ENCODE results near the gene NEURL1B.

NEURL1B gene

DNA sequence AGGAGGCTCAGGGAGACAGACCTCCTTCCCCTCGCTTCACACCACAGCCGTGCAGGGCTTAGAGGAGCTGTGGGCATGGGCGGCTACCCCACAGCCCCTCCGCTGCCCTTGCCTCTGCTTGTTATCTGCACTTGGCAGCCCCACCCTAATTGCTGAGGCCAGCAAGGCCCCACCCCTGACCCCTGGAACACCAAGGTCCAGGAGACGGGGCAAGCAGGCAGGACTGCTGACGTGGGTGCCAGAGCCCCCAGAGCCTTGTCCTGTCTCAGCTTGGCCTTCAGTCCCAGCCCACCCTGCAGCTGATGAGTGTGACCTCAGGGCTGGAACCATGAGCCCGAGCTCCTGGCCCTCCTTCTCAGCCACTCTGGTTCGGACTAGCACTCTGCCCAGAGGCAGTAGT, 29.1 kb upstream of the NEURL1B start:
- DNase-seq, result no peak

GRCh38 chr5:172612771-172613170, 28.3 kb upstream of the NEURL1B start:
- no peak for DNase-seq

DNA sequence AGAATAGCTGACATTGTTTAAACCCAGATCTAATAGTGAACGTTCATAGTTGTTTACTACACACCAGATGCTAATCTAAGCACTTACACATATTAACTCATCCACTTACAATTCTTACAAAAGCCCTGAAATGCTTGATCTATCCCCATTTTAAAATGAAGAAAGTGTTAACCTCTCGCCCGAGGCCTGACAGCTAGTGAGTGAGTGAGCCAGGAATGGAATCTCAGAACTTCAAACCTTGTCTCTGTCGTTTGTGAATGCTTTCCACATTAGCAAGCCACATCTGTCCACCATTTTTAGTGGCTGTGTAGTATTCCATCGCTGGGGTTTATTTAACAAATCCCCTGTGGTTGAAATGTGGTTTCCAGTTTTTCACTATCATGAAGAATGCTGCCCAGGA, 24.9 kb upstream of the NEURL1B start:
- DNase-seq, result no peak

DNA sequence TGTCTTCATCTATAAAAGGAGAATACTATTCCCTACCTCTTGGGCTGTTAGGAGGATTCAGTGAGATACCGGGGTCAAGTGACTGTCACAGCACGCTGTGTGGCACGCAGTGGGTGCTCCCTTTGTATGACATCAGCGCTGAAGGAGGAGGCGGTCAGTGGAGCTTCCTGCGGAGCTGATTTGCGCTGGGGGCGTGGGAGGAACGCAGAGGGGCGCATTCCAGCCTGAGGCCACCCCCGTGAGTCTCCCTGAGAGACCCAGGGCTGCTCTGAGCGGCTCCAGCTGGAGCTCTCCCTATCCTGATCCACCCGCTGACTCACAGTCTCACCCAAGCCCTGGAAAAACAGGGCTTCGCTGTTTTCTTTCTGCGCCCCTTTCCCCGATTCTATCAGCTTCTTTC, 24.3 kb upstream of the NEURL1B start:
- no peak for DNase-seq

DNA sequence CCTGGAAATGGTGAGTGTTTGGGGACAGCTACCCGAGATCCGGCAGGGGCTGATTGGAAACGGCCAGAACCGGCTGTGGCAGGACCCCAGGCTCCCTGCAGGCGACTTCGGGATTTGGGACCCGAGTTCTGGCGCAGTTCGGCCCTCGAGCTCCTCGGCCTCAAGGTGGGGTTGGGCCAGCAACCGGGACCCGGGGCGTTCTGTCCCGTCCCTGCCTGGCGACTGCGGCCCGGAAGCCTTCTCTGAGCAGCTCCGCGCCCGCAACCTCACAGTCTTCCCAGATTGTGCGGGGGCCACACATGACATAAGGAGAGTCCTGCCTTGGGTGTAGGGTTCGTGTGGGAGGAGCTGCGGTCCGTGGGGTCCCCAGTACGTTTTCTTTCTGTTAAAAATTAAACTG, 23.2 kb upstream of the NEURL1B start:
- DNase-seq, result no peak

- no peak for DNase-seq
Measured at GRCh38 chr5:172618574-172619365, 22.3 kb upstream of the NEURL1B start.

DNA sequence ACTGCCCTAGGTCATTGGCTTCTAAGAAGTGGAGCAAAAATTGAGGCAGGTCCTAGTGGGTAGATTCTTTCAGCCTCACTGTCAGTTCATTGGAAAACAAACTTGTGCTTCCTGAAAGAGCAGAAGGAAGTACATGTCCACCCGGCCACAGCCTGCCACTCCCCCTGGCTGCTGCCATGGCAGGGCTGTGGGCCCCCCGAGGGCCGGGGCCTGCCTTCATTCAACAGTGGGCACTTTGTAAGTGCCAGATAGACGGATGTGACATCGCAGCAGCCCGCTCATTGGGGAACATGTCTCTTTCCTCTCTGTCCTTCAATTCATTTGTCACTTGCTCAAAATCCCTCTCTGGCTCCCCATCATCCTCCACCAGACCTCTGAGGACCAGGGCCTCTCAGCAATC, 20.6 kb upstream of the NEURL1B start:
- no peak for DNase-seq

DNA sequence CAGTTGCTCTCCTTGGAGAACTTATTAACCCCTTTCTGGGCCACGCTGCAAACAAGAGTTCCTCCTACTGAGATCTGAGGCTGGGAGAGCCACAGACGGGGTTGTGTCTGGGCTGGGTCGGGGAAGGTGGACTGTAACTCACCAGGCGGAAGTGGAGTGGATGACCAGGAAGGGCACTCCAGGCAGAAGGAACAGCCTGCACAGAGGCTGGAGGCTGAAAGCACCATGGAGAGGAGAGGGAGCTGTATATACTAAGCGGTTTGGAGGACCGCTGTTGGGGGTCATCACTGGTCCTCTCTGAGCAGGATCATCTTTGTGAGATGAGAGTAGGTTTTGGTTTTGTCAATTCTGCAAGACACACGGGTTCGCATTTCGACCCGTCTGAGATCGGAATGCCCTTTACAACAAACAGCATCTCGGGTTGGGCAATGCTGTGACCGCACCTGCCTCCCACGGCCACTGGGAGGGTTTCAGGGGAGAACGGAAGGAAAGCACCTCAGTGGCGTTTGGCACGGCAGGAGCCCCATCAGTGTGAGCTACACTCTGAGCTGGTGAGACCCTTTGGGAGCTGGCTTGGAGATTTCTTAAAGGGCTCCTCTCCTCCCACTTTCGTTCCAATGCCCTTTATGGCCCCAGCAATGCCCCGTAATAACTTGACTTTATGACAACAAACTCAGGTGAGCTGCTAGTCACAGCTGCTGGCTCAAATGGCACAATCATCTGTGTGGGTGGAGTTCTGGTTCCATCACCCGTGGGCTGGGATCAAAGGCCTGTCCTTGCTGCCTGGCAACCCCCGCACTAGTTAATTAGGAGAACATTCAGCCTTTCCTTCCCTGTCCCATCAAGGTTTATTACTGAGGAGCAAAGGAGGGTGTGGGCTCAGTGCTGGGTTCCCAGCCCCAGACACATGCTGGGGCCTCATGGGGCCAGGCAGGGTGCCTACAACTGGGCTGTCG, 18.7 kb upstream of the NEURL1B start:
- no peak for DNase-seq

DNA sequence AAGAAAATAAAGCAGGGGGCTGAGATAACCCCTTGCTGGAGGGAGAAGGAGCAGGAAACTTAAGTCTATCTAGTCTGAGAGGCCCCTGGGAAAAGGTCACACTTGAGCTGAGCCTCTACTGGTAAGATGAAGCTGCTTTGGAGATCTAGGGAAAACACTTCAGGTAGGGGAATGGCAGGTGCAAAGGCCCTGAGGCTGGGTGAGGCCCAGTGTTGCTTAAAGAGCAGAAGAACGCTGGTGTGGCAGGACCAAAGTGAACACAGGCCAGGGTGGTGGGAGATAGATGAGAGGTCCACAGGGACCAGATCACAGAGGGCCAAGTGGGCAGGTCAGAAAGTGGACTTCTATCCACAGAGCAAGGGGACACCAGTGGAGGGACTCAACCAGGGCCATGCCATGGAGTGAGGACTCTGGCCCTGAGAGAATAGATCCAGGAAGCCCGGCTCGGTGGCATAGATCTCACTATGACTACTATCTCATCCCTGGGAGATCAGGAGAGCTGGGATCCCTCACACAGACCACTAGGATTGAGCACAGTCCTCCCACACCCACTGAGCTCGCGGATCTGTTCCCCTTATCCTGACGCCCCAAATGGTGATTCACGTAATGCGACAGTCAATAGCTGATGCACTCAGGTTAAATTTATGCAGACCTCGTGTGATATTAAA, 17.6 kb upstream of the NEURL1B start:
- no peak for DNase-seq

DNA sequence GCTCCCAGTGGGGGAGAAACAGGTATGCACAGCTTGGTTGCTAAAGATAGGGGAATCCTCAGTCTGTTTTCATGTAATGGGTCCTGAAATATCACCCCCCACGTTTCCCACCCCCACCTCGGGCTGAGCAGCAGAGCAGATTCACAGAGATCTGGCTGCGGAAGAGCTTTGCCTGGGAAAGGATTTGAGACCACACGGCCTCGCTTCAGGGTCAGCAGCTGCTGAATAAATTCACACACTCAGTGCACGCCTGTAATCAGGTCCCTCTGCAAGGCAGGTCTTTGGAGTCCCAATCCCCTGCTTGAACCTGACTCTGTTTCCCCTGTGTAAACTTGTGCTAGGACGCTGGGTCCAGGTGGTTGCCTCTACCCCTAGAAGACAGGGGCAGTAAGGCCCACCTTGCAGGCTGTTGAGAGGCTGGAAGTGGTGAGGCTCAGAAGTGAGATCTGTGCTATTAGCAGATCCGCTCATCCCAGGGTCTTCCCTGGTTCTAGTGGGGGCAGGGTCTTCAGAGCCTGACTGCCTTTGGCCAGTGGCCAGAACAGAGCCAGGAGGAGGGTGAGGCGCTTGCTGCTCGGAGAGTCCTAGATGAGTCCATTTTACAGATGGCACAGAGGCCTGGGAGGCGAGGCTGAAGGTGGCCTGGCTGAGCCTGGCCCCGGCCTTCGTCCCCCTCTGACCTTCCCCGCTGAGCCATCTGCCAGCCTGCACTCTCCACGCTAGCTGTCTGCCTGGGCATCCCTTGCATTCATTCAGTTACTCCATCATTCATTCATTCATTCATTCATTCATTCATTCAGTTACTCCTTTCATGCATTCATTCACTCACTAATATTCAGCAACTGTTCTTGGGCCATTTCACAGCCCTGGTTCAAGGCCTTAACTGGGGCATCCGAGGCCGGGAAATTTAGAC, 16.7 kb upstream of the NEURL1B start:
- no peak for DNase-seq

DNA sequence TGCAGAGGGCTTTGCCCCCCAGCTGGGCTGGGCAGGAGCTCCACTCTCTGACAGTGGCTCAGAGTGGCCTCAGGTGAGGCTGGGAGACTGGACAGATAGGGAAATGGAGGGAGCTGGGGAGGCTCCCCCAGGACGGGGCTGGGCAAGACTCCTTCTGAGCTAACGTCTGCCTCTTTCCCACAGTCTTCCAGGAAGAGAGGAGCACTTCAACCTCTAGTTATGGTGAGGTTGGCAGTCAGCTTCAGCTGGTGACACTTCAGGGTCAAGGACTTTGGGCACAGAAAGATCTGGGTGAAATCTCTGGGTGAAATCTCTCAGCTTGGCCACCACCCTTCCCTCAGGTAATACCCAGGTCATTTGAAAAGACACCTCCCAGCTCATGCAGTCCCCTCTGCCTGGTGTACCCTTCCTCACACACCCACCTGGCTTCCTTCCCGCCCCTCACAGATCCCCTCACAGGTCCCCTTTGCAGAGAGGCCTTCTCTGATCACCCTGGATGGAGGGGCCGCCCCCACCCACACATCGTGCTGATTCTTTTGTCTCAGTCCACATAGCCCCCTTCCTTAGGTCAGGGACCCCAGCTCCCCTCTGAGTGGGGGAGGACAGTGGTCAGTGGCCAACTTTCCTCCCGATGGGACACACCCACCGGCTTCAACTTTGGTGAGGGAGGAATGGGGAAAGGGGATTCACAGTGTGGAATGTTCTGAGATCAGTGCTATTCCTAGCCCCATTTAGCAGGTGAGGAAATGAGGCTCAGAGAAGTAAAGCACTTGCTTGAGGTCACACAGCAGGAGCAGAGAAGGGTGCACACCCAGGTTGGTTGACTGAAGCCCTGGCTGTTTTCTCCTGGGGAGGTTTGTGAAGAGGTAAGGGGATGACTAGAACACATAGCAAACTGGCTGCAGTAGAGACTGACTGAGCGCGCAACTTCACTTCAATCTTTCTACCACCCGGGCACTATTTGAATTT, 15.8 kb upstream of the NEURL1B start:
- DNase-seq, result no peak

GRCh38 chr5:172626031-172626581, 15.0 kb upstream of the NEURL1B start:
- DNase-seq, result no peak

- DNase-seq, result no peak
Measured at GRCh38 chr5:172630082-172630481, 11.0 kb upstream of the NEURL1B start.

DNA sequence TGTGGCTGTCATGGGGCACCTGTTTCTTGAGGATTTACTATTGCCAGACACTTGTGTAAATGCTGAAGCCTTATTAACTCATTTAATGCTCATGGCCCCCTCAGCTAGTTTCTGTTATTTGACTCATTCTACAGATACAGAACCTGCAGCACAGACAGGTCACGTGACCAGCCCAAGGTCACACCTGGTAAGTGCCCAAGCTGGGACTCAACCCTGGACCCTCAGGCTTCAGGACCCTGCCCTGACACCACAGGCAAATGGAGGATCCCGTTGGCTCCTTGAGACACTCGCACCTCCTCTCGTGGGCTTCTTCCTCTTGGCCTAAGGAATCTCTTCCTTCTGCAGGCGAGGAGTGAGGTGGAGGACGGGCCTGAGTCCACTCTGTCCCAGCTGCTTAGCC, 10.6 kb upstream of the NEURL1B start:
- no peak for DNase-seq

- no peak for DNase-seq
Measured at GRCh38 chr5:172630986-172631385, 10.1 kb upstream of the NEURL1B start.

GRCh38 chr5:172632346-172633092, 8.5 kb upstream of the NEURL1B start:
- DNase-seq, result no peak

DNA sequence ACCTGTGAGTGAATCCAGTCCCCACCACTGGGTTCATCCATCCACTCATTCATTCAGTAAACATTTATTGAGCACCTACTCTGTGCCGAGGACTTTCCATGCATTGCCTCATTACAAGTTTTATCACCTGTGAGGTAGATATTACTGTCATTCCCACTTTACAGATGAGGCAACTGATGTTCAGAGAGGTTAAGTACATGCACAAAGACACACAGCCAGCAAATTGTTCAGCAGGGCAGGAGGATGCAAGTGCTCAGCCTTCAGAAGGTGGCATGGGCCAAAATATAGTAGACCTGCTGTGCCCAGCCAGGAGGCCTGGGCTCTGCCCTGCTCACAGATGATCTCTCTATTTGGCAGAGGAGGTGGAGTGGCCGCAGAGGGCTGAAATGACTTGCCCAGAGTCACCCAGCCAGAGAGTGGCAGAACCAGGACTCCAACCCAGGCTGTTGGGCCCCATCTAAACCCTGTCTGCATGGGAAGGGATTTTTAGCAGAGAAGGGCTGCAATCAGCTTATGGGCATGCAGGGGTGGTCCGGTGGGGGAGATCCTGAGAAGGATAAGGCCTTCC, 7.6 kb upstream of the NEURL1B start:
- no peak for DNase-seq

GRCh38 chr5:172634106-172634899, 6.8 kb upstream of the NEURL1B start:
- no peak for DNase-seq

- no peak for DNase-seq
Measured at GRCh38 chr5:172635038-172635437, 6.0 kb upstream of the NEURL1B start.

Measured in stimulated activated CD4-positive, alpha-beta T cell treated with anti-CD3 and anti-CD28 coated beads, Interleukin-2, amount 100 ng/mL, for 48 hours (primary cell).